Fibroblast of lung (primary cell): ENCODE results near the gene F10.

ENCODE experiments used
- EZH2 ChIP-seq: IDR thresholded peaks from 2 replicates; pipeline ENCODE4 v1.5.1; 2012; ENCODE audit warnings: low read length, control low read depth, mild to moderate bottlenecking; ENCODE audit errors: missing control alignments
- TF ChIP-seq, protein P1 (sequence below), 2 donors: IDR thresholded peaks in 1 of 2; conservative IDR thresholded peaks in 1 of 2; 1 replicate in 1 of 2; 2 replicates in 1 of 2; pipeline ENCODE4 v1.5.1; 2011 to 2012; ENCODE audit warnings: low read length in 2 of 2, control low read depth in 1 of 2, inconsistent platforms in 1 of 2, low read depth in 1 of 2, mild to moderate bottlenecking in 1 of 2

DNA sequence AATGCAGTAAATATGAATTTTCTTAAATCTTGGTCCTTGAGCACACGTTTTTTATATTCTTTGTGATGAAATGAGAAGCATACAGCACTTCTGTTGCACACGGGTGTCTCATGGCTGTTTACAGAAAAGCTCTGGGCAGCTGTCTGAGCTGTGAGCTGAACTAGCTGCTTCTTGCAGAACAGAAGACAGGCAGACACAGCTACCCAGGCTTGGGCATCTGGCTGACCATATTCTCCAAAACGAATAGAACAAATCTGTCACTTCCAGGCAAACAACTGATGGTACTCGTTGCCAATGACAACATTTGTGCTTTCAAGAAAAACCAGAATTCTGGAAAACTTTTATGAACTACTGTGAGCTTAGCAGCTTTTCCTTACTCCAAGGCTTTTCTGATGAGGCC lies 69.7 kb downstream of the F10 start:
- TF ChIP-seq, protein P1, sequence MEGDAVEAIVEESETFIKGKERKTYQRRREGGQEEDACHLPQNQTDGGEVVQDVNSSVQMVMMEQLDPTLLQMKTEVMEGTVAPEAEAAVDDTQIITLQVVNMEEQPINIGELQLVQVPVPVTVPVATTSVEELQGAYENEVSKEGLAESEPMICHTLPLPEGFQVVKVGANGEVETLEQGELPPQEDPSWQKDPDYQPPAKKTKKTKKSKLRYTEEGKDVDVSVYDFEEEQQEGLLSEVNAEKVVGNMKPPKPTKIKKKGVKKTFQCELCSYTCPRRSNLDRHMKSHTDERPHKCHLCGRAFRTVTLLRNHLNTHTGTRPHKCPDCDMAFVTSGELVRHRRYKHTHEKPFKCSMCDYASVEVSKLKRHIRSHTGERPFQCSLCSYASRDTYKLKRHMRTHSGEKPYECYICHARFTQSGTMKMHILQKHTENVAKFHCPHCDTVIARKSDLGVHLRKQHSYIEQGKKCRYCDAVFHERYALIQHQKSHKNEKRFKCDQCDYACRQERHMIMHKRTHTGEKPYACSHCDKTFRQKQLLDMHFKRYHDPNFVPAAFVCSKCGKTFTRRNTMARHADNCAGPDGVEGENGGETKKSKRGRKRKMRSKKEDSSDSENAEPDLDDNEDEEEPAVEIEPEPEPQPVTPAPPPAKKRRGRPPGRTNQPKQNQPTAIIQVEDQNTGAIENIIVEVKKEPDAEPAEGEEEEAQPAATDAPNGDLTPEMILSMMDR (conservative IDR thresholded peaks at IDR 0.05 in 1 of 2, IDR thresholded peaks at IDR 0.05 in 1 of 2; ENCODE audit: low read depth in 1 of 2, low read length in 2 of 2), result no peak
- TF ChIP-seq EZH2, result no peak
